Measurements from ENCODE around the gene TMTC2.
"Not testable (repeated sequence)": the region's sequence is repeated elsewhere in the genome, so short reads cannot be mapped to it uniquely, and the experiment has no call there.

Gene TMTC2

DNA sequence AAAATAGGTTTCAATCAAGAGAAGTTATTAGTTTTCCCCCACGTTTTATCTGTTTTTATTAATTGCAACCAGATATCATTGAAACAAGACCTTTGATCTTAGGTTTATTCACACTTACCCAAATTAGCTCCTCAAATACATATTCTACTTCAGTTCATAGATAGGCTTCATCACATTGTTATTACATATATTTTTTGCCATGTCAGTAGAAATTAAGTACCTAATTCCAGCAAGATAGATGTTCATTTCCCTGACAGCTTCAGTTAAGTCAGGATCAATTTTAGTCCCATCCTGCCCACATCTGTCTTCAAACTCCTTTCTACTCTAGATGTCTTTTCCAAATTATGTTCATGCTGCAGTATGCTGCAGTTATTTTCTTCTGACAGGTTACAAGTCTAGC, 388.8 kb downstream of the TMTC2 start:
- DNase-seq (ENCODE audit: low read depth in 2 of 2): no peak

DNA sequence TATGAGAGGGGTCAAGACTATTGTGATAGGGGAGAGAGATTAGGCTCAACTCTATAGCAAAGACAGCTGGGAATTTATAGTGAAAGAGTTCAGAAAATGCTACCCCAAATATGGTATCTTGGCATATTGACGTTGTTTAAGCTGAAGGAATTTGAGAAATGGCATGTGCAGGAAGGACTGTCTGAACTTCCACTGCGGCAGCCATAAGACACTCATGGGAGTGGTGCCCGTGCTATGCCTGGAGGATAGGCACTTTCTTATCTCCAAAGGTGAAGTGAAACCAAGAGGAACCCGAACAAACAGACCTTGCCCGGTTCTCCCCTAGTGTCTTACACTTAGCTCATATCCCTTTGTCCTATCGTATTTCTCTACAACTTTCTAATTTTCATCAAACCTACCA, 390.3 kb downstream of the TMTC2 start:
- DNase-seq (ENCODE audit: low read depth in 2 of 2): no peak

DNA sequence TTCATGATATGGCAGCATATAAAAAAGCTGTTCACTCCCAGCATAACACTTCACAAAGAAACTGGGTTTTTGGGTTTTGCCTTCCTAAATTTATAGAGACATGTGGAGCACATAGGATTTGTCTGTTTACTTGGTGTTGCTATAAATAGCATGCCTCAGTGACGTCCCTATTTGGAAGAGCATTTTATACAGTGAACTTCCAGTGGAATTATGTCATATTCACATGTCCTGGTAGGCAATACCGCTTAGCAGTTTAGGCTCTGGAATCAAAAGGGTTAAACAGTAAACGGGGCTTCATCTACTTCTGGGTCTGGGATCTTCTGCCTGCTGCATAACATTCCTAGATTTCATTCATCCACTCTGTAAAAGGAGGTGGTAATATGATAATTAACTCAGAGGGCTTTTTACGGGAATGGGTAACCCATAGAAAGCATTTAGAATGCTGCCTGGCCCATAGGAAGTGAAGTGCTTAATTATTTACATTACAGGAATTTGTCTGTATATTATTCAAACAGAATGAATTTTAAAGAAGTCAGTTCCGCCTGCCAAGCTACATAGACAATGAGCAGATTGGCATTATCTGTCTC, 396.1 kb downstream of the TMTC2 start:
- DNase-seq (ENCODE audit: low read depth in 2 of 2): no peak

GRCh38 chr12:83083616-83084015, 396.9 kb downstream of the TMTC2 start:
- no peak for DNase-seq (ENCODE audit: low read depth in 2 of 2)

- no peak for DNase-seq (ENCODE audit: low read depth in 2 of 2)
Observed at GRCh38 chr12:83084516-83085234, 398.0 kb downstream of the TMTC2 start.

GRCh38 chr12:83086023-83086422, 399.3 kb downstream of the TMTC2 start:
- no peak for DNase-seq (ENCODE audit: low read depth in 2 of 2)

GRCh38 chr12:83089575-83089974, 402.9 kb downstream of the TMTC2 start:
- DNase-seq (ENCODE audit: low read depth in 2 of 2): no peak

GRCh38 chr12:83092129-83092528, 405.4 kb downstream of the TMTC2 start:
- no peak for DNase-seq (ENCODE audit: low read depth in 2 of 2)

DNA sequence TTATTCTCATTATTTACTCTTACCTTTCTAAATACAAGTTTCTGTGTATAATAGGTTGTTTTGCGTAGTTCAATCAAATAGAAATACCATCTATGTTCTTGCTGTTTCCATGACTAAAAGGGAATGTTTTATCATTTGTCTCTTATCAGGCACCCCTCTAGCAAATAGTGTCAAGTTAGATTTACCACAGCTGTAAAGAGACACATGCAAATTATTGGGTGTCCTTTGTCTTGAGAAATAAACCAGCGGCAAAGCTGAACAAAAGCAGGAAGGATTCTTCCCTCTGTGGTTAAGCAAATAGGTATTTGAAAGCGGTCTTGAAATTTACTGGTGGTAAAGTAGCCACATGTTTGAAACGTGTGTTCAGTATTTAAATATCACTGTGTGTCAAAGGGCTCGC, 405.9 kb downstream of the TMTC2 start:
- DNase-seq (ENCODE audit: low read depth in 2 of 2): no peak

DNA sequence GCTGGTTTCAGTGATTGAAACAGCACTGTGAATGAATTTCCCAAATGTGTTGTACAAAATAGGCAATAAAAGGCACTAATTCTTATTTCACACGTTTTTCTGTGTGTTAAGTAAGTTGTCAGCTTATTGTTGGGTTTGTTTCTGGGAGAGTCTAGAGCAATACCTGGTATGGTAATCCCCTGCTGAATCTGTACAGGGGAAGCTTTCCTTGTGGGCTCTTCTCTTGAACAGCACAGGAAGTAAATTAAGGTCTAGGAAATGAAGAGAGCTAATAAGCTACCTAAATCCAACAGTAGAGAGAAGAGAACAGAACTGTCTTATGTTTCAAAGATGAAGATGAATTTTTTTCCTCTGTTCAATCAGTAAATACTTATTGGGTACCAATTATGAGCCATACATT, 406.7 kb downstream of the TMTC2 start:
- DNase-seq (ENCODE audit: low read depth in 2 of 2): no peak

- no peak for DNase-seq (ENCODE audit: low read depth in 2 of 2)
Observed at GRCh38 chr12:83097643-83098342, 411.1 kb downstream of the TMTC2 start.

GRCh38 chr12:83099436-83099835, 412.7 kb downstream of the TMTC2 start:
- DNase-seq (ENCODE audit: low read depth in 2 of 2): no peak

GRCh38 chr12:83102499-83102898, 415.8 kb downstream of the TMTC2 start:
- no peak for DNase-seq (ENCODE audit: low read depth in 2 of 2)

- DNase-seq (ENCODE audit: low read depth in 2 of 2): no peak
Observed at GRCh38 chr12:83106873-83107272, 420.2 kb downstream of the TMTC2 start.

DNA sequence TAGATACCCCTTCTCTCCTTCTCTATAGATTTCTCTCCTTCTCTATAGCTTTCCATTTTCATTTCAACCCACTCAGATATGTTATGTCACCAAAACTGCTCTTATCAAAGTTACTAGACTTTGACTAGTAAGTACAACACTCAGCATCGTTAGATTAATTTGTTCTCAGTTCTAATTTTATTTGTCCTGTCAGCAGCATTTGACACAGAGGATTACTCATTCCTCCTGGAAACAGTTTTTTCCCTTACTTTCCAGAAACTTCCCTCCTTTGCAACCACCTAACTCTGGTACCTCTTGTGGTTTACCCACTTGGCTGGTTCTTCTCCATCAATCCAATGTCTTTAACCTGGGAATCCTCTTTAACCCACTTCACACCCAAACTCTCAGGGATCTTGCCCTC, 423.7 kb downstream of the TMTC2 start:
- no peak for DNase-seq (ENCODE audit: low read depth in 2 of 2)

DNA sequence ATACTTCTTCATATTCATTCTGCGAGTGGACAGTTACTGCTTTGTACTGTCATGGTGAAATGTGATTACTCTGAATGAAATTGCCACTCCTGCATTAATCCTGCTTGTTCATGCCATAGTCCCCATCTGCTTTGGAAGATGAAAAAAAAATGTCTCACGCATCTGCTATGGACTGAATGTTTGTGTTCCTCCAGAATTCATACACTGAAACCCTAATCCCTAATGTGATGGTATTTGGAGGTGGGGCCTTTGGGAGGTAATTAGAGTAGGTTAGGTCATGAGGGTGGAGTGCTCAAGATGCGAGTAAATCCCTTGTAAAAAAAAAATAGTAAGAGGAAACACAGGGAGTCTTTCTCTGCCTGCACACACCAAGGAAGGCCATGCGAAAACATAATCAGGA, 427.2 kb downstream of the TMTC2 start:
- no peak for DNase-seq (ENCODE audit: low read depth in 2 of 2)

DNA sequence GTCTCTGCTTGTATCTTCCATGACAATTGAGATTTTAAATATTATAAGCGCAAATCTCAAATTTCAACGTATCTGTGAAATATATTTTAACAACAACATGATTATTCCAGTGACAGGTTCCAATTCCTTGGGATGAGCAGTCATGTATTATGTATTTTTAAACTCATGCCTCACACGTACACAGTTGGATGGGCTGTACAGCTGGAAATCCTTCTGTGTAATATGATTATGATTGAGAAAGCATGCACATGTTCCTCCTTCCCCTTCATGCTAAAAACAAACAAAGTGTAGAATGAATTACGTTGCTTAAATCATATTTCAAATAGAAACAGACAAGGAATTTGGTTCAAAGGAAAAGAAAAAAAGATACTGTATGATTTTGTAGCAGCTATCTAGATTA, 428.3 kb downstream of the TMTC2 start:
- DNase-seq (ENCODE audit: low read depth in 2 of 2): no peak

DNA sequence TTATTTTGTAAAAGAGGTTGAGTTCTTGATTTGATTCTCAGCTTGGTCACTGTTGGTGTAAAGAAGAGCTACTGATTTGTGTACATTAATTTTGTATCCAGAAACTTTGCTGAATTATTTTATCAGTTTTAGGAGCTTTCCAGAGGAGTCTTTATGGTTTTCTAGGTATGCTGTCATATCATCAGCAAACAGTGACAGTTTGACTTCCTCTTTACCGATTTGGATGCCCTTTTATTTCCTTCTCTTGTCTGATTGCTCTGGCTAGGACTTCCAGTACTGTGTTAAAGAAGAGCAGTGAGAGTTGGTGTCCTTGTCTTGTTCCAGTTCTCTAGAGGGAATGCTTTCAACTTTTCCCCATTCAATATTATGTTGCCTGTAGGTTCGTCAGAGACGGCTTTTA, 431.2 kb downstream of the TMTC2 start:
- DNase-seq (ENCODE audit: low read depth in 2 of 2): not testable (repeated sequence)

DNA sequence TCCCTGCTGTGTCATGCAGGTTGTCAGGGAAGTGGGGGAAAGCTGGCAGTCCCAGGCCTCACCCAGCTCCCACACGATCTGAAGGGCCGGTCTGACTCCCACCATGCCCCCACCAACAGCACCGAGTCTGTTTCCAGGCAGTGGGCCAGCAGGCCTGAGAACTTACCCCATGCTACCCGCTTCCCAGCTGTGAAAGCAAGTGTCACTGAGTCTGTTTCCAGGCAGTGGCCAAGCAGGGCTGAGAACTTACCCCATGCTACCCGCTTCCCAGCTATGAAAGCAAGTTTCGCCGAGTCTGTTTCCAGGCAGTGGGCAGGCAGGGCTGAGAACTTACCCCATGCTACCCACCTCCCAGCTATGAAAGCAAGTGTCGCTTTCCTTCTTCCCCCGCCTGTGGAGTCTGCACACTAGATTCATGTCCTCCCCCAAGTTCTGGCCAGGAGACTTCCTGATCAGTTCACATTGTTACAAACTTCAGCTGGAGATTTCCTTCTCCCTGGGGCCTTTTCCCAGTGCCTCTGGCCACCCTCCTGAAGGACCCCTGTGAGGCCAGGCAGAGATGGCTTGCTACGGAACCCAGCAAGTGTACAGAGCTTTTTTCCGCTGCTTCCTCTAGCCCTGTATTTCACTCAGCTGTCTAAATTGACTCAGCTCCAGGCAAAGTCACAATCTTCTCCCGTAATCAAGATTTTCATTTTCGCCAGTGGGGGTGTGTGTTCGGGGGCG, 435.4 kb downstream of the TMTC2 start:
- DNase-seq (ENCODE audit: low read depth in 2 of 2): no peak

DNA sequence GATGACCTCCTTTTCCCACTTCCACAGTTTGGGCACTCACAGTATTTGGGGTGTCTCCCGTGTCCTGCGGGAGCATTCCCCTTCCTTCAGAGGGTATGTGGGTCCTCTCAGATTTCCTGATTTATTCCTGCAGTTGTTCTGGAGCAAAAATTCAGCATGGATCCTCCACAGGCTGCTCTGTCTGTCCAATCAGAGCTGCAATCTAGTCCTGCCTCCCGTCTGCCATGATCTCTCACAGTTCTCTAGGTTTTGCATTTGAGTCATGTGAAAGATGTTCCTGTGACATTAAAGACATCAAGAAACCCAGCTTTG, 435.9 kb downstream of the TMTC2 start:
- no peak for DNase-seq (ENCODE audit: low read depth in 2 of 2)

DNA sequence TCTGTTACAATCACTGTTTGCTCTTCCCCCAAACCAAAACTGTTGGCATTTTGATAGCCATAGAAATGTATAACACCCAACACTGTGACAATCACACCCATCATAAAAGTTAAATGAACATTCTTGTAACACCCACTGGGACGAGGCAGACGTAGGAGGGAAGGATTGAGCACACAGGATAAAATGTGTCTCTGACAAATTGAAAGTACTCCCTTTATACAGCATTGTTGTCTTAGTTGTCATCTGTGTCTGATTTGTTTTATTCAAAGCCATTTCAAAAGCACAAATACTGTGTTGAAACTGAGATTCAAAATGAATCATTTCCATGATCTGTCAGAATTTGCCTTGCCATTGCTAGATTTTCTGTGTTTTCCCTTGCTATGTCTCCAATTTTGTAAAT, 436.3 kb downstream of the TMTC2 start:
- DNase-seq (ENCODE audit: low read depth in 2 of 2): no peak

DNA sequence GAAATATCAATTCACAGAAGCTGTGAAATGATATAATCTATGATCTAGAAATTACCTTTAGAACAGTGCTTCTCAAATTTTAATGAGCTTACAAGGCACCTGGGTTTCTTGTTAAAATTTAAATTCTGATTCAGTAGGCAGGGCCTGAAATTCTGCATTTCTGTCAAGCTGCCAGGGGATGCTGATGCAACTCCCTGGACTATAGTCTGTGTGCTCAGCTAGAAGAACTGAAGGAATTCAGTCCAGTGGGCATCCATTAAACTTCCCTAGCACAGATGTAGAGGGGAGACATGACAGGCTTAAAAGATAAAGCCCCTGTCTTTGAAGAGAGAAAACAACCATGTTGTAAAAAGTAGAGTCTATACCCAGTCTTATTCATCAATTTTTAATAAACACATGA, 441.8 kb downstream of the TMTC2 start:
- no peak for DNase-seq (ENCODE audit: low read depth in 2 of 2)

- DNase-seq (ENCODE audit: low read depth in 2 of 2): no peak
Observed at GRCh38 chr12:83130178-83130577, 443.5 kb downstream of the TMTC2 start.

Measured in stimulated activated CD4-positive, alpha-beta T cell treated with anti-CD3 and anti-CD28 coated beads, Interleukin-12 subunit alpha, Interleukin-12 subunit beta, amount 100 ng/mL, for 24 hours (primary cell).